IMR-90 (cell line): ENCODE results near the gene TEX261.

Source experiments
- BHLHE40 ChIP-seq: fragments of 150-350 bp; IDR thresholded peaks from 2 replicates; pipeline ENCODE4 v1.6.1; 2016; ENCODE audit warnings: mild to moderate bottlenecking, low read depth, low read length
- CEBPB ChIP-seq: IDR thresholded peaks from 2 replicates; pipeline ENCODE4 v1.6.1; 2012; ENCODE audit warnings: low read depth, low read length, improper control_type of control experiment
- CHD1 ChIP-seq: IDR thresholded peaks from 2 replicates; pipeline ENCODE4 v1.6.1; 2012; ENCODE audit warnings: low read depth, low read length, improper control_type of control experiment
- ELK1 ChIP-seq: fragments of 150-350 bp; IDR thresholded peaks from 2 replicates; pipeline ENCODE4 v1.6.1; 2016; ENCODE audit warnings: low read depth, mild to moderate bottlenecking, low read length, moderate library complexity, borderline replicate concordance
- MAFK ChIP-seq: IDR thresholded peaks from 2 replicates; pipeline ENCODE4 v1.6.1; 2012; ENCODE audit warnings: low read depth, low read length, improper control_type of control experiment
- MAZ ChIP-seq: IDR thresholded peaks from 2 replicates; pipeline ENCODE4 v1.6.1; 2012; ENCODE audit warnings: low read depth, mild to moderate bottlenecking, low read length, improper control_type of control experiment, moderate library complexity, borderline replicate concordance
- NFE2L2 ChIP-seq: fragments of 150-350 bp; IDR thresholded peaks from 2 replicates; pipeline ENCODE4 v1.6.1; 2016; ENCODE audit warnings: low read depth, mild to moderate bottlenecking, low read length
- POLR2A ChIP-seq: IDR thresholded peaks from 2 replicates; pipeline ENCODE4 v1.6.1; 2012; ENCODE audit warnings: mild to moderate bottlenecking, low read depth, low read length
- RCOR1 ChIP-seq: IDR thresholded peaks from 2 replicates; pipeline ENCODE4 v1.6.1; 2012; ENCODE audit warnings: mild to moderate bottlenecking, low read length, improper control_type of control experiment; ENCODE audit not compliant: insufficient replicate concordance
- RFX5 ChIP-seq: IDR thresholded peaks from 2 replicates; pipeline ENCODE4 v1.8.0; 2012; ENCODE audit warnings: low read depth, mild to moderate bottlenecking, low read length, moderate library complexity
- SMC3 ChIP-seq: fragments of 150-350 bp; IDR thresholded peaks from 2 replicates; pipeline ENCODE4 v1.6.1; 2016; ENCODE audit warnings: low read depth, mild to moderate bottlenecking, antibody characterized with exemption, low read length, moderate library complexity
- USF2 ChIP-seq: fragments of 150-350 bp; IDR thresholded peaks from 2 replicates; pipeline ENCODE4 v1.6.1; 2017; ENCODE audit warnings: mild to moderate bottlenecking, antibody characterized with exemption, low read length, low read depth
- TF ChIP-seq, protein P1 (sequence below): conservative IDR thresholded peaks from 2 replicates; pipeline ENCODE4 v1.5.1; 2012; ENCODE audit warnings: mild to moderate bottlenecking, low read depth, low read length, improper control_type of control experiment

- TF ChIP-seq, protein P1, sequence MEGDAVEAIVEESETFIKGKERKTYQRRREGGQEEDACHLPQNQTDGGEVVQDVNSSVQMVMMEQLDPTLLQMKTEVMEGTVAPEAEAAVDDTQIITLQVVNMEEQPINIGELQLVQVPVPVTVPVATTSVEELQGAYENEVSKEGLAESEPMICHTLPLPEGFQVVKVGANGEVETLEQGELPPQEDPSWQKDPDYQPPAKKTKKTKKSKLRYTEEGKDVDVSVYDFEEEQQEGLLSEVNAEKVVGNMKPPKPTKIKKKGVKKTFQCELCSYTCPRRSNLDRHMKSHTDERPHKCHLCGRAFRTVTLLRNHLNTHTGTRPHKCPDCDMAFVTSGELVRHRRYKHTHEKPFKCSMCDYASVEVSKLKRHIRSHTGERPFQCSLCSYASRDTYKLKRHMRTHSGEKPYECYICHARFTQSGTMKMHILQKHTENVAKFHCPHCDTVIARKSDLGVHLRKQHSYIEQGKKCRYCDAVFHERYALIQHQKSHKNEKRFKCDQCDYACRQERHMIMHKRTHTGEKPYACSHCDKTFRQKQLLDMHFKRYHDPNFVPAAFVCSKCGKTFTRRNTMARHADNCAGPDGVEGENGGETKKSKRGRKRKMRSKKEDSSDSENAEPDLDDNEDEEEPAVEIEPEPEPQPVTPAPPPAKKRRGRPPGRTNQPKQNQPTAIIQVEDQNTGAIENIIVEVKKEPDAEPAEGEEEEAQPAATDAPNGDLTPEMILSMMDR = no peak
- TF ChIP-seq RFX5 (no peak), CHD1 (no peak), MAFK (no peak), RCOR1 (no peak), NFE2L2 (no peak), POLR2A (no peak), ELK1 (no peak), MAZ (no peak), USF2 (no peak), SMC3 (no peak), CEBPB (no peak), BHLHE40 (no peak)
Observed at GRCh38 chr2:71042287-71042686, 47.6 kb upstream of the TEX261 start.
